GM03348 (cell line): Measurements from ENCODE around the gene PLEKHS1.

Experiments
- DNase-seq: peaks from one replicate; pipeline ENCODE4 v3.0.0; 2012; ENCODE audit warnings: low spot score

PLEKHS1 gene

GRCh38 chr10:113751181-113751732 is at the start of gene PLEKHS1:
TSS of gene PLEKHS1 (plus strand) at chr10:113751682. CDS start at chr10:113755278, 3,596 bp downstream.
- no peak for DNase-seq

- peak; percentile 61 for DNase-seq
These were observed 46.7 kb upstream of the PLEKHS1 start for GRCh38 chr10:113704637-113705343.

- DNase-seq = no peak
These were observed 46.2 kb upstream of the PLEKHS1 start for GRCh38 chr10:113705344-113705652.

- DNase-seq = no peak
These were observed 44.9 kb upstream of the PLEKHS1 start for GRCh38 chr10:113706623-113707022.

GRCh38 chr10:113708640-113709039 is 42.8 kb upstream of the PLEKHS1 start:
- DNase-seq = no peak

- DNase-seq = peak; percentile 68
These were observed 42.2 kb upstream of the PLEKHS1 start for GRCh38 chr10:113709221-113709838.

GRCh38 chr10:113711142-113711541 is 40.3 kb upstream of the PLEKHS1 start:
- DNase-seq = no peak

- no peak for DNase-seq
These were observed 39.5 kb upstream of the PLEKHS1 start for GRCh38 chr10:113712024-113712423.

GRCh38 chr10:113712755-113713639 is 38.5 kb upstream of the PLEKHS1 start:
- DNase-seq = no peak

GRCh38 chr10:113713640-113713982 is 37.9 kb upstream of the PLEKHS1 start:
- DNase-seq = no peak

GRCh38 chr10:113716109-113716910 is 35.2 kb upstream of the PLEKHS1 start:
- no peak for DNase-seq

GRCh38 chr10:113718969-113719822 is 32.3 kb upstream of the PLEKHS1 start:
- no peak for DNase-seq

- no peak for DNase-seq
These were observed 31.1 kb upstream of the PLEKHS1 start for GRCh38 chr10:113720386-113720785.

- DNase-seq = no peak
These were observed 19.2 kb upstream of the PLEKHS1 start for GRCh38 chr10:113732160-113732881.

- DNase-seq = no peak
These were observed 18.5 kb upstream of the PLEKHS1 start for GRCh38 chr10:113732966-113733365.

GRCh38 chr10:113733635-113734034 is 17.8 kb upstream of the PLEKHS1 start:
- no peak for DNase-seq

GRCh38 chr10:113735913-113736312 is 15.6 kb upstream of the PLEKHS1 start:
- DNase-seq = no peak

- DNase-seq = peak; percentile 16
These were observed 14.9 kb upstream of the PLEKHS1 start for GRCh38 chr10:113736576-113736975.

- no peak for DNase-seq
These were observed 12.5 kb upstream of the PLEKHS1 start for GRCh38 chr10:113739031-113739430.

- DNase-seq = no peak
These were observed 11.9 kb upstream of the PLEKHS1 start for GRCh38 chr10:113739577-113739976.
